Tibial nerve (tissue), 3 donors: ENCODE results near the gene PARD3B.

Experiments
- CTCF ChIP-seq, 5 experiments: fragments of 200-600 bp in 3 of 5; fragments of 450-650 bp in 2 of 5; sonication (generic) in 3 of 5; IDR thresholded peaks; one replicate each; pipeline ENCODE4 v1.5.1; 2016 to 2019; ENCODE audit warnings: antibody characterized with exemption in 5 of 5, mild to moderate bottlenecking in 3 of 5, moderate library complexity in 2 of 5
- POLR2A ChIP-seq, 2 donors: fragments of 450-650 bp; IDR thresholded peaks; one replicate each; pipeline ENCODE4 v1.6.1; 2017; ENCODE audit warnings: antibody characterized with exemption in 2 of 2, mild to moderate bottlenecking in 2 of 2, moderate library complexity in 2 of 2

DNA sequence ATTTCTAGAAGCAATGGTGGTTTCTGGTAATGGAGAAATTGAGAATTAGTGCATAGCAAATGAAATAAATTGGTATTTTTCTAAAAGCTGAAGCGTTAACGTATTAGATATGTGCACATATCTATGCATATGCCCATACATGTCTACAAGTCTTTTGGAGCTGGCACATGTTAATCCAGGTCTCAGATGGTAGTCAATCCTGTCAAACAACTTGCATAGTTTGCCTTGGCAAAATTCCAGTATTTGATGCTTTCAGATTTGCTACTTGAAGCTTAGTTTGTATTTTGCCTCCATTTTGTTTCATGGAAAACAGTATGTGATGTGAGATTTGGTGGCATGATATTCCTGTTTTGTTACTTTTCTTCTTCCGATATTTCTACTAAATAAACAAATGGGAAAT is 304.6 kb downstream of the PARD3B start:
- TF ChIP-seq POLR2A (IDR thresholded peaks at IDR 0.05) (no peak), CTCF (IDR thresholded peaks at IDR 0.05) (no peak)
